ENCODE results near the gene ADORA3.

- no peak for TF ChIP-seq CTCF (conservative IDR thresholded peaks at IDR 0.05; ENCODE audit: low read depth, low read length)
- TF ChIP-seq EZH2 (IDR thresholded peaks at IDR 0.05; ENCODE audit: borderline replicate concordance, low read depth, low read length, poor library complexity, severe bottlenecking): no peak
Measured at GRCh38 chr1:111535256-111536191, 32.1 kb upstream of the ADORA3 start.
